Stimulated activated CD8-positive, alpha-beta memory T cell treated with anti-CD3 and anti-CD28 coated beads, Interleukin-15, amount 100 ng/mL, for 24 hours (primary cell): ENCODE data around the gene PSMA6.
"Not testable (repeated sequence)": the region's sequence is repeated elsewhere in the genome, so short reads cannot be mapped to it uniquely, and the experiment has no call there.

Source experiments
- DNase-seq: peaks from one replicate; pipeline ENCODE4 v3.0.0-alpha.2; 2020; ENCODE audit warnings: low read depth

Gene PSMA6

GRCh38 chr14:35344107-35344807 is 52.1 kb downstream of the PSMA6 start:
- DNase-seq, result no peak

GRCh38 chr14:35346738-35347322 is 54.6 kb downstream of the PSMA6 start:
- no peak for DNase-seq

GRCh38 chr14:35347323-35348043 is 55.3 kb downstream of the PSMA6 start:
- no peak for DNase-seq

GRCh38 chr14:35348044-35348380 is 55.8 kb downstream of the PSMA6 start:
- DNase-seq, result not testable (repeated sequence)

GRCh38 chr14:35349496-35350365 is 57.5 kb downstream of the PSMA6 start:
- DNase-seq, result no peak

GRCh38 chr14:35351497-35351896 is 59.3 kb downstream of the PSMA6 start:
- DNase-seq, result no peak

- DNase-seq, result no peak
Observed at GRCh38 chr14:35351897-35352273, 59.7 kb downstream of the PSMA6 start.

GRCh38 chr14:35352274-35353233 is 60.4 kb downstream of the PSMA6 start:
- DNase-seq, result no peak

GRCh38 chr14:35353409-35354172 is 61.4 kb downstream of the PSMA6 start:
- no peak for DNase-seq

GRCh38 chr14:35355235-35355634 is 63.1 kb downstream of the PSMA6 start:
- DNase-seq, result not testable (repeated sequence)

GRCh38 chr14:35355981-35356841 is 64.0 kb downstream of the PSMA6 start:
- no peak for DNase-seq

- not testable (repeated sequence) for DNase-seq
Observed at GRCh38 chr14:35359655-35360054, 67.5 kb downstream of the PSMA6 start.

- no peak for DNase-seq
Observed at GRCh38 chr14:35361141-35361480, 68.9 kb downstream of the PSMA6 start.

GRCh38 chr14:35362450-35362849 is 70.3 kb downstream of the PSMA6 start:
- no peak for DNase-seq

GRCh38 chr14:35362911-35363374 is 70.8 kb downstream of the PSMA6 start:
- no peak for DNase-seq

GRCh38 chr14:35365130-35366055 is 73.2 kb downstream of the PSMA6 start:
- peak; percentile 33 for DNase-seq

- no peak for DNase-seq
Observed at GRCh38 chr14:35366056-35366451, 73.9 kb downstream of the PSMA6 start.

GRCh38 chr14:35366521-35366976 is 74.4 kb downstream of the PSMA6 start:
- DNase-seq, result no peak
